ENCODE results near the gene CEACAM18. TPM values are rescaled to one million over a fixed set of nuclear protein-coding genes. Genes with fewer than 3 reads are reported as not detected.

Gene CEACAM18
- total and polyA plus RNA-seq, 2 of the 8 experiments (the other 6 are each of a cell fraction or from before 2014, with no cell fraction given) = not detected

DNA sequence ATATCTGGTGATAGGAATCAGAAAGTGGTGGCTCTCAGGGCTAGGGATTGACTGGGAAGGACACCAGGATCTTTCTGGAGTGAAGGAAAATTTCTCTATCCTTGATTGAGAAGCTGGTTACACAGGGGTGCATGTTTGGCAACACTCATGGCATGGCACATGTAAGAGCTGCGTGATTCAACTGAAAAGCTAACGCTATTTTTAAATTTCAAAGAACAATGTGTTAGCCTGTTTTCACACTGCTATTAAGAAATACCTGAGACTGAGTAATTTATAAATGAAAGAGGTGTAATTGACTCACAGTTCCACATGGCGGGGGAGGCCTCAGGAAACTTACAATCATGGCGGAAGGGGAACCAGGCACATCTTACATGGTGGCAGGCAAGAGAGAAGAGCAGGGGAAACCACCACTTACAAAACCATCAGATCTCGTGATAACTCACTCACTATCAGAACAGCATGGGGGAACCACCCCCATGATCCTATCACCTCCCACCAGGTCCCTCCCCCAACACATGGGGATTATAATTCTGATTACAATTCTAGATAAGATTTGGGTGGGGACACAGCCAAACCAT, 27.5 kb upstream of the CEACAM18 start:
- no peaks in the 10 kb centered on the region for H3K4me1 ChIP-seq (replicated peaks in 1 of 4; ENCODE audit: control insufficient read depth in 3 of 4, insufficient read depth in 4 of 4, low read length in 3 of 4)
- H2AK5ac ChIP-seq (ENCODE audit: low read depth, low read length) = no peak overlapping the region
- H3K4me2 ChIP-seq (ENCODE audit: insufficient read depth in 1 of 2, low read depth in 2 of 2, low read length in 2 of 2) = no peak overlapping the region
- H3K23ac ChIP-seq (ENCODE audit: insufficient read length) = no peak overlapping the region
- H3K4ac ChIP-seq (replicated peaks; ENCODE audit: insufficient read length, low read depth, low read length) = no peak overlapping the region
- H3K14ac ChIP-seq (ENCODE audit: insufficient read length) = no peak overlapping the region
- no peak overlapping the region for H2BK120ac ChIP-seq (replicated peaks; ENCODE audit: low read depth, low read length)
- H3K4me3 ChIP-seq (ENCODE audit: extremely low read depth in 1 of 4, insufficient read depth in 2 of 4, low read depth in 3 of 4, low read length in 4 of 4) = no peak overlapping the region
- ChIA-PET CTCF (ENCODE audit: partially characterized antibody) (interaction anchor here (1.2 to 5.2 kb wide), 2 partner anchors 13 to 64 kb away, joined by 3 to 25 read pairs; no protein-coding TSS in a partner anchor), POLR2A (ENCODE audit: partially characterized antibody) (no interaction called here)
- 78% methylated on average over 5 of the region's 5 CpGs; no CpG with 5 or more reads in 1 of the 2 experiments for WGBS, 2 experiments (ENCODE audit: extremely low coverage in 1 of 2, insufficient coverage in 1 of 2, insufficient read length in 1 of 2, insufficient replicate concordance in 2 of 2, low coverage in 1 of 2, low lambda C conversion rate in 2 of 2, missing lambda C conversion rate in 1 of 2)
- no peak overlapping the region for H4K8ac ChIP-seq (ENCODE audit: extremely low read depth, insufficient read depth, low read length)
- H2BK5ac ChIP-seq (ENCODE audit: low read depth, low read length) = no peak overlapping the region
- no peak overlapping the region for H2BK12ac ChIP-seq (ENCODE audit: low read depth, low read length)
- H2BK15ac ChIP-seq (ENCODE audit: low read length) = no peak overlapping the region
- no peak overlapping the region for H3K27ac ChIP-seq (ENCODE audit: low read depth, low read length)
- H3K9me3 ChIP-seq (ENCODE audit: insufficient read depth in 2 of 2, low read depth in 1 of 2, low read length in 1 of 2) = peaks cover 28 to 36% of the 10 kb centered on the region in 2 experiments
- H2BK20ac ChIP-seq (ENCODE audit: low read length) = no peak overlapping the region
- no peak overlapping the region for H3K56ac ChIP-seq (replicated peaks; ENCODE audit: insufficient read length, low read depth, low read length)
- no peak overlapping the region for H3K18ac ChIP-seq (ENCODE audit: extremely low read depth, low read length)
- FAIRE-seq = no peak
- no peak for DNase-seq (ENCODE audit: low read depth in 1 of 2, low spot score in 2 of 2)
- H4K20me1 ChIP-seq (replicated peaks in 1 of 2; ENCODE audit: control insufficient read depth in 1 of 2, insufficient read depth in 2 of 2, low read length in 2 of 2) = no peaks in the 10 kb centered on the region
- H3K9ac ChIP-seq (replicated peaks in 1 of 4; ENCODE audit: extremely low read depth in 1 of 4, low read depth in 3 of 4, low read length in 3 of 4) = no peak overlapping the region
- H3K27me3 ChIP-seq (replicated peaks in 1 of 4; ENCODE audit: control insufficient read depth in 3 of 4, extremely low read depth in 1 of 4, insufficient read depth in 3 of 4, low read length in 3 of 4) = no peaks in the 10 kb centered on the region
- H2AFZ ChIP-seq (ENCODE audit: low read length) = no peak overlapping the region
- no peaks in the 10 kb centered on the region for H3K36me3 ChIP-seq (ENCODE audit: control insufficient read depth in 2 of 4, insufficient read depth in 4 of 4, low read length in 3 of 4)
- no peaks in the 10 kb centered on the region for H3K23me2 ChIP-seq (ENCODE audit: low read depth, low read length)
- H3K79me2 ChIP-seq (ENCODE audit: control insufficient read depth in 1 of 2, insufficient read depth in 2 of 2, low read length in 2 of 2) = no peaks in the 10 kb centered on the region
- H4K5ac ChIP-seq (ENCODE audit: insufficient read length, low read depth, low read length) = no peak overlapping the region
- no peaks in the 10 kb centered on the region for H3K79me1 ChIP-seq (ENCODE audit: low read depth, low read length)
- H4K91ac ChIP-seq (replicated peaks; ENCODE audit: insufficient read length, low read length) = no peak overlapping the region
- TF ChIP-seq BCL11A (IDR thresholded peaks at IDR 0.05; ENCODE audit: low read depth in 2 of 2, low read length in 2 of 2) (no peak), JUND (IDR thresholded peaks at IDR 0.05; ENCODE audit: low read length) (no peak), CTBP2 (IDR thresholded peaks at IDR 0.05; ENCODE audit: borderline replicate concordance, insufficient read depth, insufficient read length, low read length) (no peak), CBX8 (IDR thresholded peaks at IDR 0.05; ENCODE audit: borderline replicate concordance, low read depth, low read length) (no peak), SRF (IDR thresholded peaks at IDR 0.05; ENCODE audit: low read depth, low read length) (no peak), KDM1A (IDR thresholded peaks at IDR 0.05; ENCODE audit: borderline replicate concordance, low read length) (no peak), GABPA (IDR thresholded peaks at IDR 0.05; ENCODE audit: borderline replicate concordance, insufficient read depth, low read length) (no peak), NANOG (IDR thresholded peaks at IDR 0.05; ENCODE audit: insufficient read depth, low read depth, low read length, poor library complexity, severe bottlenecking) (no peak), RBBP5 (IDR thresholded peaks at IDR 0.05; ENCODE audit: borderline replicate concordance, low read depth, low read length) (no peak), POU5F1 (IDR thresholded peaks at IDR 0.05; ENCODE audit: low read depth, low read length) (no peak)
- TF ChIP-seq, protein P1, sequence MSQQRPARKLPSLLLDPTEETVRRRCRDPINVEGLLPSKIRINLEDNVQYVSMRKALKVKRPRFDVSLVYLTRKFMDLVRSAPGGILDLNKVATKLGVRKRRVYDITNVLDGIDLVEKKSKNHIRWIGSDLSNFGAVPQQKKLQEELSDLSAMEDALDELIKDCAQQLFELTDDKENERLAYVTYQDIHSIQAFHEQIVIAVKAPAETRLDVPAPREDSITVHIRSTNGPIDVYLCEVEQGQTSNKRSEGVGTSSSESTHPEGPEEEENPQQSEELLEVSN (IDR thresholded peaks at IDR 0.05) = no peak

All from H1 (cell line).